ENCODE measurements around the gene SPINK7.

DNA sequence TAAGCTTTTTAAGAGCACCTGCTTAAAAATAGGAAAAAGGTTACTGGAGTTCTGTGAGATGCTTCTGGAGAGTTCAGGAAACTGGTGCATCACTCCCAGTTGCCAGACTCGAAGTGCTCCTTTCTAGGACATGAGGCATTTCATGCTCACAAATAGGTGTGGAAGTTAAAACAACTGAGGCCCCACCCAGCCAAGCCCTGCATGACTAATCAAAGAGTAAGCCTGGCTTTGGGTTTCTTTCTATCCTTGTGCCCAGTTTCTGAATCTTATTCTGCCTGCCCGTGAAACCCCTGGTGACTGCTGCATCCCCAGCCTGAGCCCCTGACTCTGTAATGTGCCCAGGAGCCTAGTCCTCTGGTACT lies 30.8 kb downstream of the SPINK7 start:
- no peak for TF ChIP-seq EZH2phosphoT487 (IDR thresholded peaks at IDR 0.05; ENCODE audit: low read depth)
- TF ChIP-seq, protein P1, sequence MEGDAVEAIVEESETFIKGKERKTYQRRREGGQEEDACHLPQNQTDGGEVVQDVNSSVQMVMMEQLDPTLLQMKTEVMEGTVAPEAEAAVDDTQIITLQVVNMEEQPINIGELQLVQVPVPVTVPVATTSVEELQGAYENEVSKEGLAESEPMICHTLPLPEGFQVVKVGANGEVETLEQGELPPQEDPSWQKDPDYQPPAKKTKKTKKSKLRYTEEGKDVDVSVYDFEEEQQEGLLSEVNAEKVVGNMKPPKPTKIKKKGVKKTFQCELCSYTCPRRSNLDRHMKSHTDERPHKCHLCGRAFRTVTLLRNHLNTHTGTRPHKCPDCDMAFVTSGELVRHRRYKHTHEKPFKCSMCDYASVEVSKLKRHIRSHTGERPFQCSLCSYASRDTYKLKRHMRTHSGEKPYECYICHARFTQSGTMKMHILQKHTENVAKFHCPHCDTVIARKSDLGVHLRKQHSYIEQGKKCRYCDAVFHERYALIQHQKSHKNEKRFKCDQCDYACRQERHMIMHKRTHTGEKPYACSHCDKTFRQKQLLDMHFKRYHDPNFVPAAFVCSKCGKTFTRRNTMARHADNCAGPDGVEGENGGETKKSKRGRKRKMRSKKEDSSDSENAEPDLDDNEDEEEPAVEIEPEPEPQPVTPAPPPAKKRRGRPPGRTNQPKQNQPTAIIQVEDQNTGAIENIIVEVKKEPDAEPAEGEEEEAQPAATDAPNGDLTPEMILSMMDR (IDR thresholded peaks at IDR 0.05; ENCODE audit: low read depth, low read length): no peak
